ENCODE data around the gene STK32B. TPM values are rescaled to one million over a fixed set of nuclear protein-coding genes. Genes with fewer than 3 reads are reported as not detected.

STK32B gene
- total and polyA plus RNA-seq, 2 of the 8 experiments (the other 6 are each of a cell fraction or from before 2014, with no cell fraction given), result 2.3 to 2.5 TPM

GRCh38 chr4:5224340-5224739 is 173.1 kb downstream of the STK32B start:
- H3K4me1 ChIP-seq (replicated peaks in 1 of 4; ENCODE audit: control insufficient read depth in 3 of 4, insufficient read depth in 4 of 4, low read length in 3 of 4), result no peaks in the 10 kb centered on the region
- ChIA-PET CTCF (ENCODE audit: partially characterized antibody) (interaction anchor here (1.7 kb wide), 1 partner anchor 35 kb away, joined by 4 read pairs; no protein-coding TSS in a partner anchor), POLR2A (ENCODE audit: partially characterized antibody) (no interaction called here)
- no peak for TF ChIP-seq KDM1A (IDR thresholded peaks at IDR 0.05; ENCODE audit: borderline replicate concordance, low read length)
- TF ChIP-seq RBBP5 (IDR thresholded peaks at IDR 0.05; ENCODE audit: borderline replicate concordance, low read depth, low read length), result no peak
- no peak for TF ChIP-seq SIN3A (conservative IDR thresholded peaks at IDR 0.05 in 1 of 2, IDR thresholded peaks at IDR 0.05 in 1 of 2; ENCODE audit: low read depth in 1 of 2, low read length in 2 of 2)
- no peak for TF ChIP-seq POU5F1 (IDR thresholded peaks at IDR 0.05; ENCODE audit: low read depth, low read length)
- TF ChIP-seq, protein P1, sequence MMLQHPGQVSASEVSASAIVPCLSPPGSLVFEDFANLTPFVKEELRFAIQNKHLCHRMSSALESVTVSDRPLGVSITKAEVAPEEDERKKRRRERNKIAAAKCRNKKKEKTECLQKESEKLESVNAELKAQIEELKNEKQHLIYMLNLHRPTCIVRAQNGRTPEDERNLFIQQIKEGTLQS (IDR thresholded peaks at IDR 0.05; ENCODE audit: insufficient read depth, low read depth, low read length), result no peak
- no peak for TF ChIP-seq FOSL1 (IDR thresholded peaks at IDR 0.05; ENCODE audit: insufficient read depth, low read depth, low read length)
- no peak for TF ChIP-seq RXRA (IDR thresholded peaks at IDR 0.05; ENCODE audit: insufficient read depth, low read depth, low read length)
- no peak for TF ChIP-seq CEBPB (IDR thresholded peaks at IDR 0.05; ENCODE audit: low read depth, low read length)
- TF ChIP-seq HDAC6 (IDR thresholded peaks at IDR 0.05; ENCODE audit: low read depth, low read length), result no peak
- no peak for TF ChIP-seq MAFK (IDR thresholded peaks at IDR 0.05; ENCODE audit: low read depth, low read length)
- TF ChIP-seq SP1 (IDR thresholded peaks at IDR 0.05; ENCODE audit: low read depth, low read length), result no peak
- 83% methylated on average over 1 of the region's 1 CpG; no CpG with 5 or more reads in 1 of the 2 experiments for WGBS, 2 experiments (ENCODE audit: extremely low coverage in 1 of 2, insufficient coverage in 1 of 2, insufficient read length in 1 of 2, insufficient replicate concordance in 2 of 2, low coverage in 1 of 2, low lambda C conversion rate in 2 of 2, missing lambda C conversion rate in 1 of 2)
- H3K18ac ChIP-seq (ENCODE audit: extremely low read depth, low read length), result no peak overlapping the region
- H3K9me3 ChIP-seq (ENCODE audit: insufficient read depth in 2 of 2, low read depth in 1 of 2, low read length in 1 of 2), result peaks cover 11 to 15% of the 10 kb centered on the region in 2 experiments; a peak in 3 of 4 replicates
- no peak overlapping the region for H2AK5ac ChIP-seq (ENCODE audit: low read depth, low read length)
- no peak overlapping the region for H3K23ac ChIP-seq (ENCODE audit: insufficient read length)
- no peaks in the 10 kb centered on the region for H3K27me3 ChIP-seq (replicated peaks in 1 of 4; ENCODE audit: control insufficient read depth in 3 of 4, extremely low read depth in 1 of 4, insufficient read depth in 3 of 4, low read length in 3 of 4)
- no peak overlapping the region for H3K27ac ChIP-seq (ENCODE audit: low read depth, low read length)
- H3K9ac ChIP-seq (replicated peaks in 1 of 4; ENCODE audit: extremely low read depth in 1 of 4, low read depth in 3 of 4, low read length in 3 of 4), result no peak overlapping the region
- no peak overlapping the region for H3K4ac ChIP-seq (replicated peaks; ENCODE audit: insufficient read length, low read depth, low read length)
- no peak overlapping the region for H3K14ac ChIP-seq (ENCODE audit: insufficient read length)
- H3K4me2 ChIP-seq (ENCODE audit: insufficient read depth in 1 of 2, low read depth in 2 of 2, low read length in 2 of 2), result no peak overlapping the region
- no peak for DNase-seq (ENCODE audit: low read depth in 1 of 2, low spot score in 2 of 2)
- no peak overlapping the region for H4K5ac ChIP-seq (ENCODE audit: insufficient read length, low read depth, low read length)
- H2BK5ac ChIP-seq (ENCODE audit: low read depth, low read length), result no peak overlapping the region
- no peaks in the 10 kb centered on the region for H3K79me1 ChIP-seq (ENCODE audit: low read depth, low read length)
- H3K4me3 ChIP-seq (ENCODE audit: extremely low read depth in 1 of 4, insufficient read depth in 2 of 4, low read depth in 3 of 4, low read length in 4 of 4), result no peak overlapping the region
- H3K56ac ChIP-seq (replicated peaks; ENCODE audit: insufficient read length, low read depth, low read length), result no peak overlapping the region
- H2BK12ac ChIP-seq (ENCODE audit: low read depth, low read length), result no peak overlapping the region
- no peak overlapping the region for H2BK20ac ChIP-seq (ENCODE audit: low read length)
- H3K79me2 ChIP-seq (ENCODE audit: control insufficient read depth in 1 of 2, insufficient read depth in 2 of 2, low read length in 2 of 2), result no peaks in the 10 kb centered on the region
- no peaks in the 10 kb centered on the region for H4K20me1 ChIP-seq (replicated peaks in 1 of 2; ENCODE audit: control insufficient read depth in 1 of 2, insufficient read depth in 2 of 2, low read length in 2 of 2)
- no peak overlapping the region for H2BK15ac ChIP-seq (ENCODE audit: low read length)
- H2BK120ac ChIP-seq (replicated peaks; ENCODE audit: low read depth, low read length), result no peak overlapping the region
- no peak overlapping the region for H2AFZ ChIP-seq (ENCODE audit: low read length)
- H4K91ac ChIP-seq (replicated peaks; ENCODE audit: insufficient read length, low read length), result no peak overlapping the region
- no peak overlapping the region for H4K8ac ChIP-seq (ENCODE audit: extremely low read depth, insufficient read depth, low read length)
- no peak for FAIRE-seq
- H3K36me3 ChIP-seq (ENCODE audit: control insufficient read depth in 2 of 4, insufficient read depth in 4 of 4, low read length in 3 of 4), result peaks cover 0 to 3% (median 0%) of the 10 kb centered on the region in 4 experiments; a peak in 1 of 8 replicates
- no peaks in the 10 kb centered on the region for H3K23me2 ChIP-seq (ENCODE audit: low read depth, low read length)

Data from H1 (cell line).